Measurements from ENCODE around the gene CRYGA.
"Not testable (repeated sequence)": the region's sequence is repeated elsewhere in the genome, so short reads cannot be mapped to it uniquely, and the experiment has no call there.

Gene CRYGA

DNA sequence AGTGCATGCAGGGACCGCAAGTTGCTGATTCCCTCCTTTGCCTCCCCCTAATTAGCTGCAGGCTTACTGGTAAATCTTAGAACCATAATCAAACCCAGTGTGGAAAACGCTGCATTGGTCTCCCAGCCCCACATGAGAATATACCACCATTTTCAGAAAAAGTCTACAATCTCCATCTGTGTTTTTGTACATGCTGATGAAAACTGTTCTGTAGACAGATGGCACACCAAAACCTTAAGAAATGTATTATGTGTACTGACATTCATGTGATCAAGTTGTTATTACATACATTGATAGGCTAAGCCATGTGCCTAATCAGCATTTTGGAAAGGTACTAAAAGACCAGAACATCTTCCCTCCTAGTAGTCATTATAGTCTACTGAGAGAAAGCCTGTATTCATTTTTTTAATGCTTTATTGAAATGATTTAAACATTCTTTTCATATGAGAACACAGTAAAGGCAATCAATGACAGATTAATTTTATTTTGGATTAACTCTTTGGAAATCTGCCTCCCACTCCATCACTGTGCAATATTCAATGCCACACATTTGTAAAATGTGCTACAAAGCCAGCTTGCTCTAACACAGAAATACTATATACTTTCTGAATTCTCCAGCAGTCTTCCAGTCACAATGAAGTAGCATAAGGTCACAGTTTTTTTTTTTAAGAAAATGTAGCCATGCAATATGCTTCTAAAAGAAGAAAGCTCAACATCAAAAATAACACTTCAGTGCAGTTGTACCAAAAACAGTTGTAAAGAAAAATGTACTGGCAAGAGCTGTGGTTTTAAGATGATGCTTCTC, 1.8 kb upstream of the CRYGA start:
- DNase-seq (ENCODE audit: low read depth, low spot score): no peak

DNA sequence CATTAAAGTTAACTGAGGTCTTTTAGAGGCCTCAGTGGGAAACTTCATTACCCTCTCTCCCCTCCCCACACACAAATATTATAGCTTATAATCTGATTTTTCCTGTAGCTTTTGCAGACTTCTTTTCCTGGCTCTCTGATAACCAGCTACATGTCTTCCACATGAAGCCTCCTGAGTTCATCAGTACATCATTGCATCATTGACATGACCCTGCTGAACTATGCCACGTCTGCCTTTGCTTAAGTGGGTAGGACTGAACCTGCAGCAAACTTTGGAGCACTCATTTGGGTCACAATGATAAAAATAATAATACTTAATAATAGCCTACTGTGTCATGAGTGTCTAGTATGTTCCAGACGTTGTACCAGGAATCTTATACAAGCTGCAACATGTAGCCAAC, 7.0 kb downstream of the CRYGA start:
- no peak for DNase-seq (ENCODE audit: low read depth, low spot score)

DNA sequence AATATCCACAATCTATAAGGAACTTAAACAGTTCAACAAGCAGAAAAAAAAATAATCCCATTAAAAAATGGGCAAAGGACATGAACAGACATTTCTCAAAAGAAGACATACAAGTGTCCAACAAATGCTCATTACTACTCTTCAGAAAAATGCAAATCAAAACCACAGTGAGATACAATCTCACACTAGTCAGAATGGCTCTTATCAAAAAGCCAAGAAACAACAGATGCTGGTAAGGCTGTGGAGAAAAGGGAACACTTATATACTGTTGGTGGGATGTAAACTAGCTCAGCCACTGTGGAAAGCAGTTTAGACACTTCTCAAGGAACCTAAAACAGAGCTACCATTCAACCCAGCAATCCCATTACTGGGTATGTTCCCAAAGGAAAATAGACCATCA, 10.2 kb downstream of the CRYGA start:
- DNase-seq (ENCODE audit: low read depth, low spot score): no peak

DNA sequence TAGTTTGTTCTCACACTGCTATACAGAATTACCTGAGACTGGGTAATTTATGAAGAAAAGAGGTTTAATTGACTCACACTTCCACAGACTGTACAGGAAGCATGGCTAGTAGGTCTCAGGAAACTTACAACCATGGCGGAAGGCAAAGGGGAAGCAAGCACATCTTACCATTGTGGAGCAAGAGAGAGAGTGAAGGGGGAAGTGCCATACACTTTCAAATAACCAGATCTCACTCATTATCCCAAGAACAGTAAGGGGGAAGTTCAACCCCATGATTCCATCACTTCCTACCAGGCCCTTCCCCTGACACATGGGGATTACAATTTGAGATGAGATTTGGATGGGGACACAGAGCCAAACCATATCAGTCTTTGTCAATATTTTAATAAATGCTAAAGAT, 12.4 kb downstream of the CRYGA start:
- DNase-seq (ENCODE audit: low read depth, low spot score): no peak

DNA sequence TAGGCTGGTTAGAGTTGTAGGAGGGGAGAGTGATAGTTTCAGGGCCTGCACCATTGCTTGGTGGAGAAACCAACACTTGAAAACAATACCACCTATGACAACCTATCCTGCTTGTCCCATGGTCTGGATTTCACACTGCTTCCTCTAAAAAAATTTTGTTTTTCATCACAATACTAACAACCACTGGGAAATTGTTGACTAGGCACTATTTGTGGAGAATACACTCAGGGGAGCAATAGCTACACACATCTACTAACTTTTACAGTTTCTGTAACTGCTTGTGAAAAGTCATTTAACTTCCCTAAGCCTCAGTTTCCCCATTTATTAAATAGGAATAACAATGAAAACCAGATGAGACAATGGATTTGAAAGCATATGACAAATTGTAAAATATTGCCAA, 13.3 kb downstream of the CRYGA start:
- no peak for DNase-seq (ENCODE audit: low read depth, low spot score)

DNA sequence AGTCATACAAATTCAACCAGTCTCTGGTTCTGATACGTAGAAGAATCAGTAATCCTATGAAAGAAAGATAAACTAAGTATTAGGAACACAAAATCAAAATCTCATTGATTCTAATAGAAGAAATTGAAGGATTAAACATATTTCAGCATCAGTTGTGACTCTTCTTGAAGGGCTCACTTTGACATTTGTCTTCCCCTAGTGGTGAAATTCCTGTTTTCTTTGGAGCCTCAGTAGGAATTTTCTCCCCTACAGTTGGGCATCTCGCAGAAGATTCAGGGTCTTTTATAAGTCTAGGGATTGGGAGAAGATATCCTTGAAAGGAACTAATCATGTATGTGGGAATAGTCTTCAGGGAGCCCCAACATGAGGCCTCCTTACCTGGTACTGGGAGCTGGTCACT, 14.6 kb downstream of the CRYGA start:
- DNase-seq (ENCODE audit: low read depth, low spot score): no peak

DNA sequence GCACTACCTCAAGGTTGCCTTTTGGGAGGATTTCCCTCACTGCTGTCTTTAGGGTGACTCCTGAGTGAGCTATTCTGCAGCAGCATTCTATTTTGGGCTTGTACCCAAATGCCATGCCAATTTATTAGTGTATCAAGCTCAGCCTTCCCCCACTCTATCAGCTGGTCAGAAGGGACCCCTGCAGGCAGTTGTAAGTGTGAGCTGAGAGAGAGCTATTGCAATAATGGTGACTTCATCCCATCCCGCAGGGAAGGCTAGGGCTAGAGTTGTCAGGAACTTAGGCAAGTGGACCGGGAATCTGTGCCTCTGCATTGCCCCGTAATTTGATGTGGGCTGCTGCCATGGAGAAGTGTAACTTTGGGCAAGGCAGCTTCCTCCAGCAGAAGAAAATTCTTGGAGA, 15.6 kb downstream of the CRYGA start:
- DNase-seq (ENCODE audit: low read depth, low spot score): no peak

DNA sequence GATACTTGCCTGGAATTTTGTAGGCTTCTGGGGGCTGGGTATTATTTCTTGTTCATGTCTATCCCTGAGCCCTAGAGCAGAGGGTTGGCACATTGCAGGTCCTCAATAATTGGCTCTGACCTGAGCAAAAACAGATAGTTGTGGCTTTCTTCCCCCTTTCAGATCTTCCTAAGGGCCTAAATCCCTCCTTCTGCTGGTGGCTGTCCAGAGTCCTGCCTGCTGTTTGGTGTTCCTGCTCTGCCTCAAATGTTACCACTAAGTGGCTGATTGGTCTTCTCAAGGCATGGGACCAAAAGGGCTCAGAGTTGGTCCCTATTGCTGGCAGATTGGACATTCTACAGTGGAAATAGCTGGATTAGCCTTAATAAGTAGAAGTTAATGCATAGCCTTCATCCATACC, 16.4 kb downstream of the CRYGA start:
- no peak for DNase-seq (ENCODE audit: low read depth, low spot score)

DNA sequence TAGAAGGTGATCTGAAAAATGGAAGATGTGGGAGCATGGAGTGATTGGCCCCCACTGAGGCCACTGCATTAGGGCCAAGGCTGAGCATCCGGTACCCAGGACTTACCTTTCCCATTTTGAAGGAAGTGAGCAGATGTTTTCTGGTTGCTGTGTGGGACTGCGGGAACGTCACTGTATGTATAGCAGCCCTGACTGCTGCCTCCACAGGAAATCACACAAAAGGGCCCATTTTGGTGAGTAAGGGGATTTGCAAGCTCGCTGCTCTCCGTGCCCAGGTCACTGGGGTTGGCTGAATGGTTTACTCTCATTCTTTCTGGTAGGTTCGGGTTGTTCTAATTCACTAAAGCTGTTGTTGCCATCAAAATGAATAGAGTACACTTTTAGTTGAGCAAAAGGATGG, 17.4 kb downstream of the CRYGA start, which contains the start of gene CRYGB:
Gene CRYGB, minus strand, starts transcription at position 153 of the 400 bp plus-strand sequence. Its CDS starts 38 bp downstream, at position 115.
- no peak for DNase-seq (ENCODE audit: low read depth, low spot score)

DNA sequence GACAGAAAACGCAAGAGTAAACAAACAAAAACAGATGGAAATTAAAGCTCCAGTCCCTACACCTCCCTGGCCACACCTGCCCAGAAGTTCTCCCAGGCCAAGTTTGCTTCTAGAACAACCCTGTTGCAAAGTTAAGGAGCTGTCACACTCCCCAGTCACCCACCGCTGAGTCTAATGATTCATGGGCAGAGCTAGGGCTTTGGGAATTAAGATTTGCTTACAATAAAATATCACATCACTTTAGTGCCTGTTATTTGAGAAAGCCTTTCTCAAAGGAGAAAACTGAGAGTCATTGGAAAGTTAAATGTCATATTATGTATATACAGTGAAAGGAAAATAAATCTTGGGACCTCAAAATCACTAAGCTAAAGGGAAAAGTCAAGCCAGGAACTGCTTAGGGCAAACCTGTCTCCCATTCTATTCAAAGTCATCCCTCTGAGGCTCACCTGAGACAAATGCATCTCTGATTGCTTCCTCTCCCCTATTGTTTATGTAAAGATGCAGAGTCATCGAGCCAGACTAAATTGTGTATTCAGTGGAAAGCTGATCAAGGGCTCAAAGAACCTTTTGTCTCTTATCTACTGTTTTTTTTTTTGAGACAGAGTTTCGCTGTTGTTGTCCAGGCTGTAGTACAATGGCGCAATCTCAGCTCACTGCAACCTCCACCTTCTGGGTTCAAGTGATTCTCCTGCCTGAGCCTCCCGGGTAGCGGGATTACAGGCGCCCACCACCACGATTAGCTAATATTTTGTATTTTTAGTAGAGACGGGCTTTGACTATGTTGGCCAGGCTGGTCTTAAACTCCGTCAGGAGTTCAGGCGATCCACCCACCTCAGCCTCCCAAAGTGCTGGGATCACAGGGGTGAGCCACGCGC, 20.2 kb downstream of the CRYGA start:
- DNase-seq (ENCODE audit: low read depth, low spot score): peak; percentile 50

DNA sequence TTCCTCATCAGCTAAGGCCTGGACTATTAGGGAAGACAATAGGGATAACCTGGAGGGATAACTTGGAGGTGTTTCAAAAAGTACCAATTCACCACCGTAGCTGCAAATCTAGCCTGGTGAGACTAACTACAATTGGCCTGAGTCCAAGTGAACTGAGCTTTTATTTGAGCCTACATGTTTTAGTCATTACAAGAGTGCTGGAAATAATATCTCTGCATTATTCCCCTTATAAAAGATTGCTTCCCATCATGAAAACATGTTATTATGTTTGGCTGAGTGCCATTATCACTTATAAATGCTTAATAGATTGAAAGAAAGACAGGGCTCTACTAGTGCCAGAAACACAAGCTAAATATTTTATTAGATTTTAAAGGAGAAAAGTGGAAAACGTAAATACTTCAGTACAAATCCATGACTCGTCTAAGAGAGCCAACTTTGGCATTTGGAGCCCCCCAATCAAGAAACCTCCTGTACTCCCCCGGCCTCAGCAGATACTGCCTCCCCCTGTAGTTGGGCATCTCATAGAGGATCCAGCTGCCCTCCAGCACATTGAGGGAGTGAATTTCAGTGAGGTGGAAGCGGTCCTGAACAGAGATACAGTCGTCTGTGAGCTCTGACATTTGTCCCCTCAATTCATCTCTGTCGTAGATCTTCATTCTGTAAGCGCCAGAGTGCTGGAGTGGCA, 21.0 kb downstream of the CRYGA start:
- no peak for DNase-seq (ENCODE audit: low read depth, low spot score)

DNA sequence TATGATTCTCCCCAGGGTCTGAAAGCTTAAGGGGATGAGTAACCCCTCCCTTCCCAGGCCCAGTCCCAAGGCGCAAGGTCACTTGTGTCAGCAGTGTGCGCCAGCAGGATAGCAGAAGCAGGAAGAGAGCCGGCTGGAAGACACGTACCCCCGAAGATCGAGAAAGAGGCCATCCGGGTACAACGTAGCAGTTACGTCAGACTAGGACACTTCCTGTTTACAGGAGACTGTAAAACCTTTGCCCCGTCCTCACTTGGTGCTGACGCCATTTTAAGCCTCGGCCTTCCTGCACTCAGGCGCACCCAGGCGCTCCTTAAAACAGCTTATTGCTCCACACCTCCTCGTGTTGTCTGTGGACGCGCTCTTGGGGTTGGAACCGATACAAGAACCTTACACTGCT, 23.9 kb downstream of the CRYGA start:
- no peak for DNase-seq (ENCODE audit: low read depth, low spot score)

DNA sequence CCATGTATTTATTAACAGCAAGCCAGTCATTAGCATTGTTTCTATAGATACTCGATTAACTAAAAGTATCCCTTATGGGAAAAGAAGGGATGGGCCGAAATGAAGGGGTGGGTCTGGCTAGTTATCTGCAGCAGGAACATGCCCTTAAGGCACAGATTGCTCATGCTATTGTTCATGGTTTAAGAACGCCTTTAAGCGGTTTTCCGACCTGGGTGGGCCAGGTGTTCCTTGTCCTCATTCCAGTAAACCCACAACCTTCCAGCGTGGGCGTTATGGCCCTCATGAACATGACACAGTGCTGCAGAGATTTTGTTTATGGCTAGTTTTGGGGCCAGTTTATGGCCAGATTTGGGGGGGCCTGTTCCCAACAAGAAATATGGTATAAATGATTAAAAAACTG, 25.1 kb downstream of the CRYGA start:
- DNase-seq (ENCODE audit: low read depth, low spot score): not testable (repeated sequence)

DNA sequence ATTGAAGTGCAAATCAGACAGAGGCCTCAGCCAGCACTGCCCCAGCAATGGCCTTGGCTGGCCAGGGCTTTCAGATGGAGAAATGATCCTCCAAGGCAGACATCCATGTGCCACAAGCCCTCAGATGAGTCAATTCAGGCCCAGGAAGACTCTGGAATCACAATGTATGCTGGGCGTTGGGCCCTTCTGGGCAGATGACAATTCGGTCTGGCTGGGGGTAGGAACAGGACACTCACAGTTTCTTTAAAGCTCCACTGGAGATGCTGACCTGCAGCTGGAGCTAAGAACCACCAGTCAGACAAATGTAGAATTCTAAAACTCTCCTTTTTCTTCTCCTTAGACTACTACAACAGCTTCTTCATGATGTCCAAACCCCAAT, 26.7 kb downstream of the CRYGA start:
- DNase-seq (ENCODE audit: low read depth, low spot score): no peak

DNA sequence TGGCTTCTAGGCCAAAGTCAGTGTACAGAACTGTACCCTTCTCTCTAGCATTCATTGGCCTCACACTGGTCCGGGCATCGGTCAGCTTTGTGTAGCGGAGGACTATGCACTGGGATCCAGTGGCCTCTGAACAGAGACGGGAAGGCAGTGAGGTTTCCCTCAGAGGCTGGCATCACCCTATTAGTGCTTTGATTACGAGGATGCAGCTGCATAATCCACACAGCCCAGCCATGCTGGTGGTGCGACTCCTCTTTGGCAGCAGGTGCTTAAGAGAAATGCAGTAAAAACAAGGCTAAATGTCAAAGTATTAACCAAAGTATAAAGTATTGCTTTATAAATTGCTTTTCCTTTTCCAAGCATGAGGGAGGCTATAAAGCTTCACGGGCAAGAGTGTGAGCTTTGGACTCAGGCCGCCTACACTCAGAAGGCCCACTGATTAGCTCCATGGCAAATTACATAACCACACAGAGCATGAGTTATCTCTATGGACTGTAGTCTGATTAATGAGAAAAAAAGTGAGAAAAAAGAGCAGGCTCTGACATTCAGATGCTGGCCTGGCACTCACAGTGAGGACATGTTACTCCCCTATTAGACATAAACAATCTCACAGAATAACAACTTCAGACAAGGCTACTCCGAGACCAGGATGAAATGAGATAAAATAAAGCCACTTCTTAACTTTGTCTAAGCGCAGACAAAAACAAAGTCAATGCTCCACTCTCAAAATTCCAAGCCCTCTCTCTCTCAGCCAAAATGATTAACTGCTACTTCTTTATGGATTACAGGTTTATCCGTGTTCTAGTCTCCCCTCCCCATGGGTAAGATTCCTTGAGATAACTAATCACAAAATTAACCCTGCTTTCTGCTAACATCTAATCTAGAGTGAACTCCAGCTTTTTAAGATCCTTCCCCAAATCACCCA, 27.3 kb downstream of the CRYGA start:
- no peak for DNase-seq (ENCODE audit: low read depth, low spot score)

DNA sequence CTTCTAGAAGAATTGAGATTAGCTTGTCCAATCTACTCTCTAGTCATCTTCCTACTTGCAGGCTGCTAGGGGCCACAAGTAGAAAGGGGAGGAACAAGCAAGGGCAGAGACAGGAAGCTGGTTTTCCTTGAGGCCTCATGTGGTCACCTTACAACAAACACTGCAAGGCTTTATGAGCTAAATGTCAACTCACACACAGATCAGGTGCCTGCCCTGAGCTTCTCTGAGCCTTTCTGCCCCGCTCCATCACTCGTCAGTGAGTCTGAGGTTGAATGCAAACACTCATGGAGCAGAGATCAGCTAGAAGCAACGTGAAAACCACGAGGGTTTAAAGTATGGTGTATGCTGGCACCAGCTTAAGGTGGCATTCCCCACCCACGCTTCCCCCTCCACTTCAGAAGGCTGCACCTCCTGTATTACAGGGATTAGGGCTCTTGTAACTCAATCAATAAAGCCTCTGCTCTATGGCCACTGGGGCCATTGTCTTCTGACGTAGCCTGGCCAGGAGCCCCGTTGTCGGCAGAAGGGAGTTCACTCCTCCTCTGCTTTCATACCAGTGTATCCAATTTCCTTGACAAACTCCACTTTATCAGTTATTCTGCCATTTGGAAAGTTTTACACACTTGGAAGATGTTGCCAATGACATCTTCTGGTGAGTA, 28.3 kb downstream of the CRYGA start:
- no peak for DNase-seq (ENCODE audit: low read depth, low spot score)

DNA sequence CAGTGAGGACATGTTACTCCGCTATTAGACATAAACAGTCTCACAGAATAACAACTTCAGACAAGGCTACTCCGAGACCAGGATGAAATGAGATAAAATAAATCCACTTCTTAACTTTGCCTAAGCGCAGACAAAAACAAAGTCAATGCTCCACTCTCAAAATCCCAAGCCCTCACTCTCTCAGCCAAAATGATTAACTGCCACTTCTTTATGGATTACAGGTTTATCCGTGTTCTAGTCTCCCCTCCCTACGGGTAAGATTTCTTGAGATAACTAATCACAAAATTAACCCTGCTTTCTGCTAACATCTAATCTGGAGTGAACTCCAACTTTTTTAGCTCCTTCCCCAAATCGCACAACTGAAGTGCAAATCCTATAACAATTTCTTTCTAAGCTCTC, 32.7 kb downstream of the CRYGA start:
- no peak for DNase-seq (ENCODE audit: low read depth, low spot score)

DNA sequence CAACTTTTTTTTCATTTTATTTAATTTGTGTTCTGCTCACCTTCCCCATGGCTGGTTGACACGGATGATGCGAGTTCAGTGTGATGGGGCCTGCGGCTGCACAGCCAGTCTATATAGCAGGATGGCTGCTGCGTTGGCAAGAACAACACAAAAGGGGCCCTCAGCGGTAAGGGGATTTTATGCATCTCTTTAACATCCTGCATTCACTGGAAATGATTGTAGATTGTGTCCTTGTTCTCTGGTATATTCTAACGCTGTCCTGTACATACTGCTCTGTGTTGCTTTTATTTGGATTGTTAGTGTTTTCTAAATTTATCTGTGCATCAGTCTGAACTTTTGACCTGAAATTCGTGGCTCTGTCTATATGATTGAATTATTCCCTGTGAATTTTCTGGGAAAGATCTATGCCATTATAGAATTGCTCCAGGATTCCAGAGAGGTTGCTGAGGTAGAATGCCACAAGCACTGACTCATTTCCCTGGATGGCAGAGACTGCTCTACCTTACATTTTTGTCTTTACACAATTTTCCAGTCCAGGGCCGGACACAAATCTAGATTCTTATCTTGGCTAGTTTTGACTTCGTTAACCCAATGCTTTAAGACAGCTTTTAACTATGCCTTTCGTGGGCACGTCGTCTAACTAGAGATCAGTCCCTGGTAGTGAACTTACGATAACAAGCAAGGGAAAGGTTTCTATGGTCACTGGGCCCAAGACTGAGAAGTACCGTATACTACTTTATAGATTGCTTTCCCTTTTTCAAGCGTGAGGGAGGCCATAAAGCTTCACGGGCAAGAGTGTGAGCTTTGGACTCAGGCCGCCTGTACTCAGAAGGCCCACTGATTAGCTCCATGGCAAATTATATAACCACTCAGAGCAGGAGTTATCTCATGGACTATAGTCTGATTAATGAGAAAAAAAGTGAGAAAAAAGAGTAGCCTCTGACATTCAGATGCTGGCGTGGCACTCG, 33.4 kb downstream of the CRYGA start, which contains the start of gene CRYGC:
Gene CRYGC, minus strand, starts transcription at position 85 of the 968 bp plus-strand sequence. Its CDS starts 36 bp downstream, at position 49.
- DNase-seq (ENCODE audit: low read depth, low spot score): no peak

DNA sequence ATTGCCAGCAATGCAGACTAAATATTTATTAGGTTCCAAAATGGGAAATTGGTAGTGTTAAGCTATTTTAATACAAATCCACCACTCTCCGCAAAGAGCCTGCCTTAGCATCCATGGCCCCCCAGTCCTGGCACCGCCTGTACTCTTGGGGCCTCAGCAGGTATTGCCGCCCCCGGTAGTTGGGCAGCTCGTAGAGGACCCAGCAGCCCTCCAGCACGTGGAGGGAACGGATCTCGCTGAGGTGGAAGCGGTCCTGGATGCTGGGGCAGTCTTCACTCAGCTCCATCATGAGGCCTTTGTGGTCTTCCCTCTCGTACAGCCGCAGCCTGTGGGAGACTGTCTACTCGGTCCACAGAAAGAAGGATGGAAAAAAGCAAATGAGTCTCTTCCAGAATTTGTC, 35.3 kb downstream of the CRYGA start:
- DNase-seq (ENCODE audit: low read depth, low spot score): no peak
